ENCODE data around the gene SKA3. TPM values are rescaled to one million over a fixed set of nuclear protein-coding genes. Genes with fewer than 3 reads are reported as not detected.

Gene SKA3
- total RNA-seq, 1 experiment from 2014 or later = 40.3 TPM

DNA sequence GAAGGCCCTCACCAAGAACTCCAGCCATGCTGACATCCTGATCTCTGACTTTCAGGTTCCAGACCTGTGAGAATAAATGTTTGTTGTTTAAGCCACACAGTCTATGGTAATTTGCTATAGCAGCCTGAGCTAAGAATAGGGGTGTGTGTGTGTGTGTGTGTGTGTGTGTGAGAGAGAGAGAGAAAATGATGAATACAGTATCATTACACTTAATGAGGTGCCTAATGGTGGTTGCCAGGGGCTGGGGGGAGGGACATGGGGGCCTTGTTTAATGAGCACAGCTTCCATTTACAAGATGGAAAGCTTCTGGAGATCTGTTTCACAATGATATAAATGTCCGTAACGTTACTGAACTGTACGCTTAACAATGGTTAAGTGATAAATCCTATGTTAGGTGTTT is 61.1 kb downstream of the SKA3 start:
- no peak for DNase-seq (ENCODE audit: low read depth)

DNA sequence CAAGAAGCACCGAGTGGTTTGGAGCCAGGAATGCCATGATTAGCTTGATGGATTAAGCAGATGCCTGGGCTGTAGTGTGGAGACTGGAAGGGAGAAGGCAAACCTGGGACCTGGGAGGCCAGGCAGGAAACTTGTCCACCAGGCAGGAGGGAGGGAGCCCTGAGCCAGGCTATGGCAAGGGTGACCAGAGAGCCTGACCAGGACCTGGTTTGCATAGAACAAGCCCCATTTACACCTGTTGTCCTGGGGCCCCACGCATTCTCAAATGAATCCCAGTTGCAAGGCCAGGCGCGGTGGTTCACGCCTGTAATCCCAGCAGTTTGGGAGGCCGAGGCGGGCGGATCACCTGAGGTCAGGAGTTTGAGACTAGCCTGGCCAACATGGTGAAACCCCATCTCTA is 64.8 kb downstream of the SKA3 start:
- DNase-seq (ENCODE audit: low read depth) = no peak

DNA sequence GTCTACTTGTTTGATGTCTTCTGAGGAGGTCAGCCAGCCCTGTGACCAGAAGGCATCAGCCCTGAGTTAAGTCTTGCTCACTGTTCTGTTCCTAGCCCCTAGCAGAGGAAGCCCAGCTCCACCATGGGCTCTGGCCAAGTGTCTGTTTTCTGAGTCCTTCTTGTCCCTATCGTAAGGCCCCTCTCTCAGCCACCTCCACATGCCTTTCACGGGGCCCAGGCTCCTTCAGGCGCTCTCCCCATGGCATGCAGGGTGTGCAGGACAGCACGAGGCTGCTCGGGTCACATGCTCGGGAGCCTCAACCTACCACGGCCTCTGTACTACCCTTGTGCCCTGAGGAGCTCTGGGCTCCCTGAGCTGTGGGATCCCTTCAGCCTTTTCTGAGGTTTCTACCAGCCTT is 67.2 kb downstream of the SKA3 start:
- DNase-seq (ENCODE audit: low read depth) = no peak

DNA sequence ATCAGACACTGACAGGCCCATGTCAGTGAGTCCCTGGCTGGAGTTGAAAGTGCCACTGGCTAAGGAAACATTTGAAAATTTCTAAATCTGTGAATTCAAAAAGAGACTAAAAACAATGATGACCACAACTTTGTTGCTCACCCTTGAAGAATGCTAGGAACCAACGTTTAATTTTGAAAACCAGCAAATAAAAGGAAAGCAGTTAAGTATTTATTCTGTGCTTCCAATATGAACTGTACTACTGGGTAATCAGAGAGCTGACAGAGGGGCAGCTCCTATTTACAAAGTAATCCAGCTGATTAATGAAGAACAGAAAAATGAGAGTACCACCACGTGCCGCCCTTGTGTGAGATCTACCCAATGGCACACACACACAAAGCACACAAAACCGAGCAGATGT is 70.3 kb downstream of the SKA3 start:
- DNase-seq (ENCODE audit: low read depth) = peak; percentile 59

DNA sequence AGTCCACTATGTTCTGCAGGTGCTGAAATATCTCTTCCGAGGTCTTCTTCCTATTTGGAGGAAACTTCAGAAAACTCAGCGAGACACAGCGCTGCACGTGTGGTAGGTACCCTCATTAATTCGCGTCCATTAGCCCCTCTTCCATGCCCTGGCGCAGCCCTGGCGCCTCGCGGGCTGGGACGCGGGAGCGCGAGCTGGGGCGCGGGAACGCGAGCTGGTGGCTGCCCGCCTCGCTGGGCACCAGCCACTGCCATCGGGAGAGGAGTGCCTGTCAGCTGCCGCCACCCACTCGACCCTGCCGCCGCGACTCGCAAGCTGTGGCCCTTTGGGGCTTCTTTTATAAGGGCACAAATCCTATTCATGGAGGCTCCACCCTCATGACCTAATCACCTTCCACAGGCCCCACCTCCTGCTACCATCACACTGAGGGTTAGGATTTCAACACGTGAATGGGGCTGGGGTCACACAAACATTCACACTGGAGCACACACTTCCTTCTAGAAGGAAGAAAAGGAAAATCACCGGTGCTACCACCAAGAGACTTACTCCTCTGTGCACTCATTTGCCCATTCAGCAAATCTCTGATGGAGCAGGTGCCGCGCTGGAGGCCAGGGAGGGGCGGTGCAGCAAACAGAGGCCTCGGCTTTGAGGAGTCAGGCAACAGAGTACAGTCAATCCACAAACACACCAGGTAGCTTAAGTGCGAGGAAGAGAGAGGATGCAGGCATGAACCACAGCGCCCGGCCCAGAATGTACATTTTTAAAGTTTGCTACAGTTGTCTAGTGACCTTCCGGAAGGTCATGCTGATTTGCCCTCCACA is 71.9 kb downstream of the SKA3 start:
- no peak for DNase-seq (ENCODE audit: low read depth)

Other genes with a start within 250 kb of the SKA3 start
- 4.4 and 4.8 TPM in 2 replicates for gene LATS2, start 115.0 kb downstream of the SKA3 start, total RNA-seq (2014; rRNA removed; shearing (Covaris generic))
- gene SAP18, start 36.4 kb downstream of the SKA3 start, total RNA-seq (2014; rRNA removed; shearing (Covaris generic)) = 74.6 and 77.4 TPM in 2 replicates
- gene MRPL57, start 106 bp upstream of the SKA3 start, total RNA-seq (2014; rRNA removed; shearing (Covaris generic)) = 20.1 and 32.7 TPM in 2 replicates